Measurements from ENCODE around the gene CDS2.

DNA sequence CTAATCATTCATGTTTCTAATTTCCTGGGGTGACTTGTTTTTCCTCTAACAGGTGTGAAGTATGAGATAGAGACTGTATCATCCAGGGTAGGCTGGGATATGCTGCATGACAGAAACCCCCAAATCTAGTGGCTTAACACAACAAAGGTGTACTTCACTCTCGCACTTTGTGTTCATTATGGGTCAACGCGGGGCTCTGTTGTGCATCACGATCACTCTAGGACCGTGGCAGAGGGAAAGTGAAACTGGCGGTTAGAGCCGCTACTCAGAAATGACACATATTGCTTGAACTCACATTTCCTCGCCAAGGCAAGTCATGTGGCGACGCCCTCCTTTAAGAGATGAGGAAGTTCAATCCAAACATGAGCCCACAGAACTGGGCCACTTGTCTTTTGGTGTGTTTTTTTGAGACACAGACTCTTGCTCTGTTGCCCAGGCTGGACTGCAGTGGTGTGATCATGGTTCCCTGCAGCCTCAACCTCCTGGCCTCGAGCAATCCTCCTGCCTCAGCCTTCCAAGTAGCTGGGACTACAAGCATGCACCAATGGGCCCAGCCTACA is 48.3 kb upstream of the CDS2 start:
- TF ChIP-seq CTCF (IDR thresholded peaks at IDR 0.05 in 2 of 3, conservative IDR thresholded peaks at IDR 0.05 in 1 of 3; ENCODE audit: control insufficient read depth in 2 of 3, extremely low read depth in 1 of 3, insufficient read depth in 1 of 3, low read depth in 3 of 3, low read length in 3 of 3) (no peak), POU2F2 (IDR thresholded peaks at IDR 0.05; ENCODE audit: borderline replicate concordance, low read depth, low read length) (peak; percentile 93)

Data from GM12878 (cell line).